Retinal pigment epithelial cell (primary cell): ENCODE results near the gene FXYD5.

Source experiments
- DNase-seq: peaks from one replicate; pipeline ENCODE4 v3.0.0-alpha.2; 2010; ENCODE audit warnings: low read depth
- H3K4me3 ChIP-seq: 2 replicates; pipeline ENCODE4 v1.5.1; 2011; ENCODE audit warnings: mild to moderate bottlenecking, low read length, control low read depth, moderate library complexity
- CTCF ChIP-seq: conservative IDR thresholded peaks from 2 replicates; pipeline ENCODE4 v1.5.1; 2011; ENCODE audit warnings: low read depth, low read length, control low read depth, inconsistent platforms

The FXYD5 gene

GRCh38 chr19:35155441-35155840, 906 bp downstream of the FXYD5 start:
- H3K4me3 ChIP-seq = peak overlapping the region; percentile 62
- DNase-seq = no peak
- no peak for TF ChIP-seq CTCF

- no peak overlapping the region for H3K4me3 ChIP-seq
- DNase-seq = no peak
- TF ChIP-seq CTCF = no peak
These were observed 1.6 kb downstream of the FXYD5 start for GRCh38 chr19:35155981-35156672.

GRCh38 chr19:35156673-35157014, 2.1 kb downstream of the FXYD5 start:
- no peak for DNase-seq
- no peak for TF ChIP-seq CTCF
- no peak overlapping the region for H3K4me3 ChIP-seq

- H3K4me3 ChIP-seq = no peak overlapping the region
- TF ChIP-seq CTCF = no peak
- no peak for DNase-seq
These were observed 2.9 kb downstream of the FXYD5 start for GRCh38 chr19:35157431-35157830.

- H3K4me3 ChIP-seq = no peak overlapping the region
- DNase-seq = no peak
- TF ChIP-seq CTCF = no peak
These were observed 5.1 kb downstream of the FXYD5 start for GRCh38 chr19:35159606-35160005.

GRCh38 chr19:35160629-35161433, 6.3 kb downstream of the FXYD5 start:
- H3K4me3 ChIP-seq = no peak overlapping the region
- no peak for DNase-seq
- no peak for TF ChIP-seq CTCF

- TF ChIP-seq CTCF = no peak
- H3K4me3 ChIP-seq = no peak overlapping the region
- DNase-seq = no peak
These were observed 6.9 kb downstream of the FXYD5 start for GRCh38 chr19:35161434-35161743.
